Activated CD4-positive, alpha-beta T cell treated with anti-CD3 and anti-CD28 coated beads for 1 hour (primary cell): ENCODE measurements around the gene HOXB6.

Experiments used
- DNase-seq: peaks from one replicate; pipeline ENCODE4 v3.0.0-alpha.2; 2020

HOXB6 gene

GRCh38 chr17:48565022-48565554 lies 39.7 kb downstream of the HOXB6 start:
- no peak for DNase-seq

- no peak for DNase-seq
Observed at GRCh38 chr17:48564188-48565021, 40.4 kb downstream of the HOXB6 start.

GRCh38 chr17:48563867-48564187 lies 41.0 kb downstream of the HOXB6 start:
- DNase-seq, result no peak

- DNase-seq, result no peak
Observed at GRCh38 chr17:48563385-48563838, 41.4 kb downstream of the HOXB6 start.

GRCh38 chr17:48562934-48563333 lies 41.9 kb downstream of the HOXB6 start:
- no peak for DNase-seq

- no peak for DNase-seq
Observed at GRCh38 chr17:48561884-48562810, 42.6 kb downstream of the HOXB6 start.

- no peak for DNase-seq
Observed at GRCh38 chr17:48559840-48560817, 44.7 kb downstream of the HOXB6 start.

GRCh38 chr17:48559122-48559839 lies 45.5 kb downstream of the HOXB6 start:
- no peak for DNase-seq

GRCh38 chr17:48558831-48559121 lies 46.0 kb downstream of the HOXB6 start:
- DNase-seq, result no peak

- no peak for DNase-seq
Observed at GRCh38 chr17:48558057-48558830, 46.5 kb downstream of the HOXB6 start.

- DNase-seq, result no peak
Observed at GRCh38 chr17:48556576-48557401, 48.0 kb downstream of the HOXB6 start.

- DNase-seq, result no peak
Observed at GRCh38 chr17:48556229-48556575, 48.6 kb downstream of the HOXB6 start.

GRCh38 chr17:48555258-48556228 lies 49.2 kb downstream of the HOXB6 start:
- no peak for DNase-seq

- no peak for DNase-seq
Observed at GRCh38 chr17:48554412-48555257, 50.2 kb downstream of the HOXB6 start.

- no peak for DNase-seq
Observed at GRCh38 chr17:48553826-48554225, 51.0 kb downstream of the HOXB6 start.

- no peak for DNase-seq
Observed at GRCh38 chr17:48553190-48553547, 51.6 kb downstream of the HOXB6 start.

- no peak for DNase-seq
Observed at GRCh38 chr17:48552466-48553189, 52.2 kb downstream of the HOXB6 start.
